ENCODE data around the gene LGALS3BP. TPM values are rescaled to one million over a fixed set of nuclear protein-coding genes. Genes with fewer than 3 reads are reported as not detected.

LGALS3BP gene
- total and polyA plus RNA-seq, 2 of the 13 experiments (the other 11 are each of a cell fraction or from before 2014, with no cell fraction given): 137 to 332 TPM

GRCh38 chr17:78980624-78980972, 875 bp upstream of the LGALS3BP start (continued):
- TF ChIP-seq TSC22D2 (CRISPR knock-in tag; IDR thresholded peaks at IDR 0.05; ENCODE audit: borderline replicate concordance): no peak; the same call in 1 of the 2 replicates
- no peak; the same call in 1 of the 2 replicates for TF ChIP-seq BCL3 (CRISPR knock-in tag; IDR thresholded peaks at IDR 0.05)
- TF ChIP-seq ZNF746 (CRISPR knock-in tag; IDR thresholded peaks at IDR 0.05): peak; percentile 17; the same call in 1 of the 2 replicates
- TF ChIP-seq EP300 (IDR thresholded peaks at IDR 0.05; ENCODE audit: low read depth in 2 of 2, low read length in 2 of 2): 0 out of 4 replicates have a peak, but pooled peaks of 1 of the 2 experiments have one; percentile 35
- no peak for TF ChIP-seq EP300 (CRISPR knock-in tag; IDR thresholded peaks at IDR 0.05; ENCODE audit: borderline replicate concordance)
- no peak for TF ChIP-seq ZNF280D (CRISPR knock-in tag; IDR thresholded peaks at IDR 0.05)
- no peak for TF ChIP-seq ZZZ3 (CRISPR knock-in tag; IDR thresholded peaks at IDR 0.05; ENCODE audit: borderline replicate concordance)
- TF ChIP-seq SP5 (CRISPR knock-in tag; IDR thresholded peaks at IDR 0.05; ENCODE audit: borderline replicate concordance, low read depth): no peak
- TF ChIP-seq ZNF451 (CRISPR knock-in tag; IDR thresholded peaks at IDR 0.05): 0 out of 2 replicates have a peak, but pooled peaks have one; percentile 11
- TF ChIP-seq FLYWCH1 (CRISPR knock-in tag; IDR thresholded peaks at IDR 0.05): 0 out of 2 replicates have a peak, but pooled peaks have one; percentile 17
- no peak for TF ChIP-seq ZNF207 (IDR thresholded peaks at IDR 0.05; ENCODE audit: borderline replicate concordance)
- TF ChIP-seq REXO4 (CRISPR knock-in tag; IDR thresholded peaks at IDR 0.05; ENCODE audit: borderline replicate concordance): no peak
- no peak; the same call in 1 of the 2 replicates for TF ChIP-seq ZNF749 (CRISPR knock-in tag; IDR thresholded peaks at IDR 0.05; ENCODE audit: borderline replicate concordance)
- no peak for TF ChIP-seq TOE1 (CRISPR knock-in tag; IDR thresholded peaks at IDR 0.05)
- TF ChIP-seq ZNF839 (CRISPR knock-in tag; IDR thresholded peaks at IDR 0.05; ENCODE audit: borderline replicate concordance): no peak
- TF ChIP-seq BORCS8-MEF2B (CRISPR knock-in tag; IDR thresholded peaks at IDR 0.05): no peak
- no peak for TF ChIP-seq MZF1 (CRISPR knock-in tag; IDR thresholded peaks at IDR 0.05; ENCODE audit: borderline replicate concordance)
- no peak; the same call in none of the 2 replicates for TF ChIP-seq ZNF747 (CRISPR knock-in tag; IDR thresholded peaks at IDR 0.05; ENCODE audit: borderline replicate concordance)
- TF ChIP-seq AGO2 (optimal IDR thresholded peaks at IDR 0.05; ENCODE audit: low read depth, low read length): peak; percentile 63
- no peak for TF ChIP-seq ZNF766 (CRISPR knock-in tag; IDR thresholded peaks at IDR 0.05; ENCODE audit: borderline replicate concordance)
- no peak for TF ChIP-seq MTERF4 (CRISPR knock-in tag; IDR thresholded peaks at IDR 0.05)
- peak; percentile 45; the same call in 1 of the 2 replicates for TF ChIP-seq TOPORS (CRISPR knock-in tag; IDR thresholded peaks at IDR 0.05)
- no peak for TF ChIP-seq ZNF710 (CRISPR knock-in tag; IDR thresholded peaks at IDR 0.05; ENCODE audit: borderline replicate concordance)
- TF ChIP-seq RARA (CRISPR knock-in tag; IDR thresholded peaks at IDR 0.05): peak; percentile 4; the same call in 1 of the 2 replicates

Data from HepG2 (cell line).